ENCODE data around the gene STRIP2. TPM values are rescaled to one million over a fixed set of nuclear protein-coding genes. Genes with fewer than 3 reads are reported as not detected.

Gene STRIP2
- total RNA-seq, 4 donors from 2014 or later = 14.3 to 43.9 (median 24.7) TPM

DNA sequence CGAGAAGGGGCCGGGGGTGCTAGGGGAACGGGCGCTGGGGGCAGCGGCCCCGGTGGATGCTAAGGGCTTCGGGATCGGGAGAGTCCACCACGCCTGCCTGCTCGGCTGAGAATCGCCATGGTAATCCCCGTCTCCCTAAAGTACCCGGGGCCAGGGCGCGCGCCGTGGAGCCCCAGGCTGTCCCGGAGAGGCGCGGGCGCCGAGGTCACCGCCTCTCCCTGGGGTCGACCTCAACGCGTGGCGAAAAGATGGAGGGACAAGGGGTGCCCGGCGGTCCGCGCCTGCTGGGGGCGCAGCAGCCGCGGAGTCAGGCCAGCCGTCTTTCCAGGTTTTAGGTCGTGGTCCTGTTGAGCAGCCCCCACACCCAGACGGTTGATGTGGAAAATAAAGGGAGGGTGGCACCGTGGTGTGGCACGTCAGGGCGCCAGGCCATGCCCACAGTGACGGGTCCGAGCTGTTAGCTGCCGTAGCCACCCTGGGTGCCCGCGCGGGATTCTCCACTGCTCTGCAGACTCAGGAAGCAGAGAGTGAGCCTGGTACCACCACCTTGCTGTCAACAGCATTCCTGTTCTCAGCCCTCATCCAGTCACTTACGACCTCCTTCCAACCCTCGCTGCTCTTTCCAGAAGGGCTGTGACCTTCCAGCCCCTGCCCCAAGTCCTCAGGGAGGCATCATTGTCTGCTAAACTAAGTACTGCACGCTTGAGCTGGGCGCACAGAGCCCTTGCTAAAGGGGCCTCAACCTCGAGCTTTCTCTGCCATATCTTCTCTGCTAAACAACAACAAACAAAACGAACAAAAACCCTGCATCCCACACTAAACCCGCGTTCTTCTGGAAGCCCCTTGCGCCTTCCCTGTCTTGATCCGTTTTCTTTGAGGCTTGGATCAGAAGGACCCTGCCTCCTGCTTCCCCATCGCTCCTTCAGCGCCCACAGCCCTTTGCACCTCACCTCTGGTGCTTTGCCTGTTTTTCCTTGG lies 68.8 kb downstream of the STRIP2 start:
- peaks cover 0 to 7% of the 10 kb centered on the region in 2 donors for H3K4me1 ChIP-seq
- intact Hi-C loops (cut with DNase I; ENCODE audit: low total_unique reads) (loop anchor here (10.0 kb wide), 1 partner anchor 142 kb away; no protein-coding TSS in a partner anchor), in situ Hi-C loops (cut with MboI; ENCODE audit: low sequenced_read_pairs in 4 of 4) (no loop called here)
- H3K27ac ChIP-seq = no peak overlapping the region
- H3K27me3 ChIP-seq = no peaks in the 10 kb centered on the region
- H3K36me3 ChIP-seq = no peaks in the 10 kb centered on the region
- TF ChIP-seq POLR2A (IDR thresholded peaks at IDR 0.05) = no peak
- DNase-seq (no peak), ATAC-seq (peak in 1 of 2 donors; percentile 19)
- no peaks in the 10 kb centered on the region for H3K9me3 ChIP-seq
- H3K4me3 ChIP-seq = peak overlapping the region; percentile 48 to 66 (median 60)

DNA sequence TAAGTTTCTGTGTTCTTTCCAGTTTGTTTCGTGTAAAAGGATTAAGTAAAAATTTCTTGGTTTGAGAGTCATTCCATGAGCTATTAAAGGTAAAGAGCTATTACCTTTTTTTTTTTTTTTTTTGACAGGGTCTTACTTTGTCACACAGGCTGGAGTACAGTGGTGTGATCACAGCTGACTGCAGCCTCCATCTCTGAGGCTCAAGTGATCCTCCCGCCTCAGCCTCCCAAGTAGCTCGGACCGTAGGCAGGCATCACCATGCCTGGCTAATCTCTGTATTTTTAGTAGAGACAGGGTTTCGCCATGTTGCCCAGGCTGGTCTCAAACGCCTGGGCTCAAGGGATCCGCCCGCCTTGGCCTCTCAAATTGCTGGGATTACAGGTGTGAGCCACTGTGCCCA lies 69.5 kb downstream of the STRIP2 start:
- peaks cover 0 to 7% of the 10 kb centered on the region in 2 donors for H3K4me1 ChIP-seq
- H3K4me3 ChIP-seq = no peak overlapping the region
- intact Hi-C loops (cut with DNase I; ENCODE audit: low total_unique reads) (loop anchor here (10.0 kb wide), 1 partner anchor 141 kb away; no protein-coding TSS in a partner anchor), in situ Hi-C loops (cut with MboI; ENCODE audit: low sequenced_read_pairs in 4 of 4) (no loop called here)
- H3K27ac ChIP-seq = no peak overlapping the region
- no peaks in the 10 kb centered on the region for H3K27me3 ChIP-seq
- ATAC-seq (no peak), DNase-seq (no peak)
- no peaks in the 10 kb centered on the region for H3K36me3 ChIP-seq
- TF ChIP-seq, protein P1, sequence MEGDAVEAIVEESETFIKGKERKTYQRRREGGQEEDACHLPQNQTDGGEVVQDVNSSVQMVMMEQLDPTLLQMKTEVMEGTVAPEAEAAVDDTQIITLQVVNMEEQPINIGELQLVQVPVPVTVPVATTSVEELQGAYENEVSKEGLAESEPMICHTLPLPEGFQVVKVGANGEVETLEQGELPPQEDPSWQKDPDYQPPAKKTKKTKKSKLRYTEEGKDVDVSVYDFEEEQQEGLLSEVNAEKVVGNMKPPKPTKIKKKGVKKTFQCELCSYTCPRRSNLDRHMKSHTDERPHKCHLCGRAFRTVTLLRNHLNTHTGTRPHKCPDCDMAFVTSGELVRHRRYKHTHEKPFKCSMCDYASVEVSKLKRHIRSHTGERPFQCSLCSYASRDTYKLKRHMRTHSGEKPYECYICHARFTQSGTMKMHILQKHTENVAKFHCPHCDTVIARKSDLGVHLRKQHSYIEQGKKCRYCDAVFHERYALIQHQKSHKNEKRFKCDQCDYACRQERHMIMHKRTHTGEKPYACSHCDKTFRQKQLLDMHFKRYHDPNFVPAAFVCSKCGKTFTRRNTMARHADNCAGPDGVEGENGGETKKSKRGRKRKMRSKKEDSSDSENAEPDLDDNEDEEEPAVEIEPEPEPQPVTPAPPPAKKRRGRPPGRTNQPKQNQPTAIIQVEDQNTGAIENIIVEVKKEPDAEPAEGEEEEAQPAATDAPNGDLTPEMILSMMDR (IDR thresholded peaks at IDR 0.05 in 4 of 5, conservative IDR thresholded peaks at IDR 0.05 in 1 of 5) = no peak
- no peak for TF ChIP-seq POLR2A (IDR thresholded peaks at IDR 0.05)
- no peaks in the 10 kb centered on the region for H3K9me3 ChIP-seq

DNA sequence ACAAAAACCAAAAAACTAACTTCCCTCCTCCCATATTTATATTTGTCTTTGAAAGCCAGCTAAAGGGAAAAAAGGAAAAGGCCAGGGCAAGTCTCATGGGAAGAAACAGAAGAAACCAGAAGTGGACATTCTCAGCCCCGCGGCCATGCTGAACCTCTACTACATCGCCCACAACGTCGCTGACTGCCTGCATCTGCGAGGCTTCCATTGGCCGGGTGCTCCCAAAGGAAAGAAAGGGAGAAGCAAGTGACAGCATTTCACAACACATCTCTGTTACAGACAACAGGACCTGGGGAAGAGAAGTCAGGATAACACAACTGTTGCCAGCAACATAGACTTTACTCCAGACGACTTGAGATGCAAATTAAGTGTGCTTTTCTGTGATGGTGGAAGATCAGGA lies 78.0 kb downstream of the STRIP2 start:
- DNase-seq = no peak

DNA sequence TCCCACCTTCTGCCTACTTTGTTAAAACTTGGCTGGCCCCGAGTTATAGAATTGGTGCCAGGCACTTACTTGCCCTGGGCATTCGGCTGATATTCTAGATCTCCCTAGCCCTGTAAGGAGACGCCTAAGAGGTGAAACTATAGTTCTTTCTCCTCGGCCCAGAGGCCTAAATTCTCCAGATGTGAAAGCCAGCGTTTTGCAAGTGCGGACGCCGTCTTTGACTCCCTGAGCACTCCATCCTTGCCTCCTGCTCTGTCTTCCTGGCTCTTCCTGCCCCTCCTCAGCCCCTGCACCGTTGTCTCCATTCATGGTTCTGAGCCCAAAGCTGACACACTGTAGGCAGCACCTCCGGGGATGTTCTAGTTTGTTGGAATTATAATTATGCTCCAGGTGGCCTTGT lies 79.3 kb downstream of the STRIP2 start:
- Histone ChIP-seq H3K36me3 (no peaks in the 10 kb centered on the region), H3K27ac (no peak overlapping the region), H3K9me3 (no peaks in the 10 kb centered on the region), H3K4me3 (no peak overlapping the region), H3K4me1 (no peaks in the 10 kb centered on the region), H3K27me3 (no peaks in the 10 kb centered on the region)
- DNase-seq = no peak
- ATAC-seq = no peak
- TF ChIP-seq POLR2A (IDR thresholded peaks at IDR 0.05) = no peak
- TF ChIP-seq, protein P1 (IDR thresholded peaks at IDR 0.05 in 4 of 5, conservative IDR thresholded peaks at IDR 0.05 in 1 of 5) = no peak
- intact Hi-C loops (cut with DNase I; ENCODE audit: low total_unique reads) = no loop called here
- in situ Hi-C loops (cut with MboI; ENCODE audit: low sequenced_read_pairs in 4 of 4) = no loop called here

More for the DNA sequence above, 78.0 kb downstream of the STRIP2 start:
- H3K9me3 ChIP-seq = no peaks in the 10 kb centered on the region
- TF ChIP-seq, protein P1 (IDR thresholded peaks at IDR 0.05 in 4 of 5, conservative IDR thresholded peaks at IDR 0.05 in 1 of 5) = no peak
- TF ChIP-seq POLR2A (IDR thresholded peaks at IDR 0.05) = no peak
- no peaks in the 10 kb centered on the region for H3K4me1 ChIP-seq
- H3K4me3 ChIP-seq = no peak overlapping the region
- in situ Hi-C loops (cut with MboI; ENCODE audit: low sequenced_read_pairs in 4 of 4) = no loop called here
- intact Hi-C loops (cut with DNase I; ENCODE audit: low total_unique reads) = no loop called here
- ATAC-seq = no peak
- no peak overlapping the region for H3K27ac ChIP-seq
- no peaks in the 10 kb centered on the region for H3K36me3 ChIP-seq
- no peaks in the 10 kb centered on the region for H3K27me3 ChIP-seq

DNA sequence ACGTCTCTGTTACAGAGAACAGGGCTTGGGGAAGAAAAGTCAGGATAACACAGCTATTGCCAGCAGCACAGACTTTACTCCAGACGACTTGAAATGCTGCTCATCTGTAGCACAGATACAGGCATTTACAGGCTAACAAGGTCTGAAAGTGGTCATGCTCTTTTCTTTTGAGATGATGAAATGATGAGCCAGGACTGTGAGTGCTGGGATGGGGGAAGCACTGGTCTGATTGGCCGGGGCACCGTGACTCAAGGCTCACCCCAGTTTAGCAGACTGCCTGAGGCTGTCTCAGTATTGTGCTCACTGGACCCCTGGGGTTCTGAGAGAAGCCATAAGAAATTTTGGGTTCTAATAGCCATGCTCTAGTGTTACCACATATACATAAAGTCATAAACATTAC lies 80.5 kb downstream of the STRIP2 start:
- H3K4me3 ChIP-seq = no peak overlapping the region
- DNase-seq = no peak
- TF ChIP-seq, protein P1 (IDR thresholded peaks at IDR 0.05 in 4 of 5, conservative IDR thresholded peaks at IDR 0.05 in 1 of 5) = no peak
- TF ChIP-seq POLR2A (IDR thresholded peaks at IDR 0.05) = no peak
- in situ Hi-C loops (cut with MboI; ENCODE audit: low sequenced_read_pairs in 4 of 4) = no loop called here
- intact Hi-C loops (cut with DNase I; ENCODE audit: low total_unique reads) = no loop called here
- no peaks in the 10 kb centered on the region for H3K36me3 ChIP-seq
- H3K27ac ChIP-seq = no peak overlapping the region
- H3K27me3 ChIP-seq = no peaks in the 10 kb centered on the region
- H3K4me1 ChIP-seq = no peaks in the 10 kb centered on the region
- no peak for ATAC-seq
- H3K9me3 ChIP-seq = no peaks in the 10 kb centered on the region

Data from gastrocnemius medialis (tissue), 4 donors.